ENCODE data around the gene PARVG.
"Not testable (repeated sequence)": the region's sequence is repeated elsewhere in the genome, so short reads cannot be mapped to it uniquely, and the experiment has no call there.

PARVG gene

GRCh38 chr22:44211946-44212930 lies 31.5 kb downstream of the PARVG start:
- no peak for DNase-seq (ENCODE audit: low read depth)

GRCh38 chr22:44212936-44213335 lies 32.2 kb downstream of the PARVG start:
- no peak for DNase-seq (ENCODE audit: low read depth)

- DNase-seq (ENCODE audit: low read depth) = no peak
Observed at GRCh38 chr22:44213489-44214043, 32.8 kb downstream of the PARVG start.

GRCh38 chr22:44214187-44214586 lies 33.5 kb downstream of the PARVG start:
- DNase-seq (ENCODE audit: low read depth) = no peak

- no peak for DNase-seq (ENCODE audit: low read depth)
Observed at GRCh38 chr22:44214764-44215163, 34.0 kb downstream of the PARVG start.

GRCh38 chr22:44215287-44215686 lies 34.6 kb downstream of the PARVG start:
- DNase-seq (ENCODE audit: low read depth) = no peak

GRCh38 chr22:44217346-44217745 lies 36.6 kb downstream of the PARVG start:
- no peak for DNase-seq (ENCODE audit: low read depth)

GRCh38 chr22:44218071-44218470 lies 37.3 kb downstream of the PARVG start:
- no peak for DNase-seq (ENCODE audit: low read depth)

GRCh38 chr22:44219101-44219870 lies 38.6 kb downstream of the PARVG start:
- DNase-seq (ENCODE audit: low read depth) = no peak

- no peak for DNase-seq (ENCODE audit: low read depth)
Observed at GRCh38 chr22:44220727-44221680, 40.3 kb downstream of the PARVG start.

GRCh38 chr22:44221710-44222475 lies 41.2 kb downstream of the PARVG start:
- DNase-seq (ENCODE audit: low read depth) = no peak

GRCh38 chr22:44224166-44224565 lies 43.4 kb downstream of the PARVG start:
- no peak for DNase-seq (ENCODE audit: low read depth)

GRCh38 chr22:44225091-44225689 lies 44.5 kb downstream of the PARVG start:
- DNase-seq (ENCODE audit: low read depth) = no peak

GRCh38 chr22:44225812-44226211 lies 45.1 kb downstream of the PARVG start:
- DNase-seq (ENCODE audit: low read depth) = no peak

- no peak for DNase-seq (ENCODE audit: low read depth)
Observed at GRCh38 chr22:44229331-44229730, 48.6 kb downstream of the PARVG start.

GRCh38 chr22:44229809-44230208 lies 49.1 kb downstream of the PARVG start:
- no peak for DNase-seq (ENCODE audit: low read depth)

- DNase-seq (ENCODE audit: low read depth) = no peak
Observed at GRCh38 chr22:44231233-44231632, 50.5 kb downstream of the PARVG start.

- not testable (repeated sequence) for DNase-seq (ENCODE audit: low read depth)
Observed at GRCh38 chr22:44234372-44234771, 53.6 kb downstream of the PARVG start.

- no peak for DNase-seq (ENCODE audit: low read depth)
Observed at GRCh38 chr22:44237290-44237689, 56.6 kb downstream of the PARVG start.

GRCh38 chr22:44241121-44241520 lies 60.4 kb downstream of the PARVG start:
- DNase-seq (ENCODE audit: low read depth) = not testable (repeated sequence)

Data from stimulated activated CD8-positive, alpha-beta memory T cell treated with anti-CD3 and anti-CD28 coated beads, Interleukin-12 subunit alpha, Interleukin-12 subunit beta, amount 100 ng/mL, for 1 hour (primary cell).